ENCODE results near the gene MYL6. TPM values are rescaled to one million over a fixed set of nuclear protein-coding genes. Genes with fewer than 3 reads are reported as not detected.

MYL6 gene
- polyA plus RNA-seq, 1 of the 3 experiments (the other 2 are of a cell fraction): 4,697 TPM

DNA sequence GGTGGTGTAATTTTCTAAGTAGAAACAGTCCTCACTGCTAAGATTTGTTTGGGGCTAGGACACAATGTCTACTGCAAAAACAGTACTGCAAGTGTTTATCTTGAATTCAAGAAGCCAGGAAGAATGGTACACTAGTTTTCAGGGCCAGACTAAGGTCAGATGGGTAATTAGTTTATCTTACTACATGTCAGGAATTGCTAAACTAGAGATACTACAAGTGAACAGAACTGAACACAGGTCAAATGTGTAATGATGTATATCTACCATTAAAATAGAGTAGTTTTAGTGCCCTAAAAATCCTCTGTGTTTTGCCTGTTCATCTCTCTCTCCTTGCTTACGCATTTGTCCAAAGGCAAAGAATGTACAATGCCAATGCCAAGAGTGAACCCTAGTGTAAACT is 44.1 kb upstream of the MYL6 start (continued):
- TF ChIP-seq, protein P1, sequence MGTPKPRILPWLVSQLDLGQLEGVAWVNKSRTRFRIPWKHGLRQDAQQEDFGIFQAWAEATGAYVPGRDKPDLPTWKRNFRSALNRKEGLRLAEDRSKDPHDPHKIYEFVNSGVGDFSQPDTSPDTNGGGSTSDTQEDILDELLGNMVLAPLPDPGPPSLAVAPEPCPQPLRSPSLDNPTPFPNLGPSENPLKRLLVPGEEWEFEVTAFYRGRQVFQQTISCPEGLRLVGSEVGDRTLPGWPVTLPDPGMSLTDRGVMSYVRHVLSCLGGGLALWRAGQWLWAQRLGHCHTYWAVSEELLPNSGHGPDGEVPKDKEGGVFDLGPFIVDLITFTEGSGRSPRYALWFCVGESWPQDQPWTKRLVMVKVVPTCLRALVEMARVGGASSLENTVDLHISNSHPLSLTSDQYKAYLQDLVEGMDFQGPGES (IDR thresholded peaks at IDR 0.05; ENCODE audit: low read depth, low read length): no peak
- TF ChIP-seq FOSL2 (IDR thresholded peaks at IDR 0.05; ENCODE audit: borderline replicate concordance, low read depth): no peak

DNA sequence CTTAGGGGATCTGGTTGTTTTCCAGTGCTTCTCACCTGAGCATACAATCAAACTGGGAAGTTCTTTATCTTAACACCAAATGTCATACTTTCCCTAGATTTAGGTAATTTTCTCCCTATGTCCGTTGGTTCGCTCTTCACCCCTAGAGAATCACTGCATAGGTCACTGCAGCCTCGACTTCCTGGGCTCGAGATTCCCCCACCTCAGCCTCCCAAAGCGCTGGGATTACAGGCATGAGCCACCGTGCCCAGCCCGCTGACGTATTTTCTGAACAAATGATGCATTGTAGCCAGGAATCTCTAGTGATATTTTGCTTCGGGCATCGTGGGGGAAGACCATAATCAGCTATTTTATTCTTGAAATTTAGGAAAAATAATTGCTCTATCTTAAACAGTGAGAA is 42.8 kb upstream of the MYL6 start:
- ChIA-PET CTCF (interaction anchor here (0.9 to 16.0 kb wide), 5 partner anchors 11 to 75 kb away, joined by 3 to 272 read pairs (median 4); partner anchors contain the start of genes ERBB3, PA2G4 and SMARCC2), POLR2A (interaction anchor here (1.1 to 2.5 kb wide), 2 partner anchors 8 to 11 kb away, joined by 3 to 33 read pairs; partner anchors contain the start of gene PA2G4)
- no peaks in the 10 kb centered on the region for H3K9me3 ChIP-seq
- peak overlapping the region; percentile 93 for H3K4me2 ChIP-seq
- 32% methylated on average over 10 of the region's 10 CpGs for WGBS (ENCODE audit: low lambda C conversion rate)
- H4K20me1 ChIP-seq (ENCODE audit: insufficient read depth): peaks cover 3% of the 10 kb centered on the region; the same call in 1 of the 2 replicates
- H3K9me2 ChIP-seq: no peaks in the 10 kb centered on the region
- no peak for DNase-seq
- H3F3A ChIP-seq (replicated peaks; ENCODE audit: insufficient read depth): peaks cover 54% of the 10 kb centered on the region
- peaks cover 18 to 20% of the 10 kb centered on the region in 2 experiments; a peak in 3 of 4 replicates for H3K4me1 ChIP-seq (ENCODE audit: control insufficient read depth in 1 of 2, insufficient read depth in 2 of 2, low read depth in 1 of 2, low read length in 1 of 2)
- H3K36me3 ChIP-seq (replicated peaks in 1 of 2; ENCODE audit: control insufficient read depth in 1 of 2, insufficient read depth in 2 of 2, low read length in 1 of 2): peaks cover 34 to 40% of the 10 kb centered on the region in 2 experiments
- H2AFZ ChIP-seq (ENCODE audit: low read depth): peak overlapping the region; percentile 96
- H3K9ac ChIP-seq: peak overlapping the region; percentile 97
- H3K4me3 ChIP-seq (ENCODE audit: low read depth in 2 of 2, low read length in 1 of 2): peak overlapping the region; percentile 89 to 94
- H3K27ac ChIP-seq (ENCODE audit: low read depth in 2 of 2, low read length in 1 of 2): peak overlapping the region; percentile 93 to 95
- H3K27me3 ChIP-seq (ENCODE audit: insufficient read depth): no peaks in the 10 kb centered on the region
- peaks cover 33% of the 10 kb centered on the region for H3K79me2 ChIP-seq (ENCODE audit: insufficient read depth)
- TF ChIP-seq, protein P2, sequence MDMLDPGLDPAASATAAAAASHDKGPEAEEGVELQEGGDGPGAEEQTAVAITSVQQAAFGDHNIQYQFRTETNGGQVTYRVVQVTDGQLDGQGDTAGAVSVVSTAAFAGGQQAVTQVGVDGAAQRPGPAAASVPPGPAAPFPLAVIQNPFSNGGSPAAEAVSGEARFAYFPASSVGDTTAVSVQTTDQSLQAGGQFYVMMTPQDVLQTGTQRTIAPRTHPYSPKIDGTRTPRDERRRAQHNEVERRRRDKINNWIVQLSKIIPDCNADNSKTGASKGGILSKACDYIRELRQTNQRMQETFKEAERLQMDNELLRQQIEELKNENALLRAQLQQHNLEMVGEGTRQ (IDR thresholded peaks at IDR 0.05; ENCODE audit: borderline replicate concordance, low read depth, low read length): no peak
- TF ChIP-seq, protein P3, sequence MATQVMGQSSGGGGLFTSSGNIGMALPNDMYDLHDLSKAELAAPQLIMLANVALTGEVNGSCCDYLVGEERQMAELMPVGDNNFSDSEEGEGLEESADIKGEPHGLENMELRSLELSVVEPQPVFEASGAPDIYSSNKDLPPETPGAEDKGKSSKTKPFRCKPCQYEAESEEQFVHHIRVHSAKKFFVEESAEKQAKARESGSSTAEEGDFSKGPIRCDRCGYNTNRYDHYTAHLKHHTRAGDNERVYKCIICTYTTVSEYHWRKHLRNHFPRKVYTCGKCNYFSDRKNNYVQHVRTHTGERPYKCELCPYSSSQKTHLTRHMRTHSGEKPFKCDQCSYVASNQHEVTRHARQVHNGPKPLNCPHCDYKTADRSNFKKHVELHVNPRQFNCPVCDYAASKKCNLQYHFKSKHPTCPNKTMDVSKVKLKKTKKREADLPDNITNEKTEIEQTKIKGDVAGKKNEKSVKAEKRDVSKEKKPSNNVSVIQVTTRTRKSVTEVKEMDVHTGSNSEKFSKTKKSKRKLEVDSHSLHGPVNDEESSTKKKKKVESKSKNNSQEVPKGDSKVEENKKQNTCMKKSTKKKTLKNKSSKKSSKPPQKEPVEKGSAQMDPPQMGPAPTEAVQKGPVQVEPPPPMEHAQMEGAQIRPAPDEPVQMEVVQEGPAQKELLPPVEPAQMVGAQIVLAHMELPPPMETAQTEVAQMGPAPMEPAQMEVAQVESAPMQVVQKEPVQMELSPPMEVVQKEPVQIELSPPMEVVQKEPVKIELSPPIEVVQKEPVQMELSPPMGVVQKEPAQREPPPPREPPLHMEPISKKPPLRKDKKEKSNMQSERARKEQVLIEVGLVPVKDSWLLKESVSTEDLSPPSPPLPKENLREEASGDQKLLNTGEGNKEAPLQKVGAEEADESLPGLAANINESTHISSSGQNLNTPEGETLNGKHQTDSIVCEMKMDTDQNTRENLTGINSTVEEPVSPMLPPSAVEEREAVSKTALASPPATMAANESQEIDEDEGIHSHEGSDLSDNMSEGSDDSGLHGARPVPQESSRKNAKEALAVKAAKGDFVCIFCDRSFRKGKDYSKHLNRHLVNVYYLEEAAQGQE (IDR thresholded peaks at IDR 0.05; ENCODE audit: low read depth, low read length): no peak
- TF ChIP-seq RCOR1 (IDR thresholded peaks at IDR 0.05; ENCODE audit: low read length) (no peak), EP300 (IDR thresholded peaks at IDR 0.05; ENCODE audit: borderline replicate concordance in 1 of 2, low read depth in 1 of 2, low read length in 1 of 2) (no peak), FOXM1 (IDR thresholded peaks at IDR 0.05; ENCODE audit: low read depth) (no peak), FOXJ3 (CRISPR knock-in tag; IDR thresholded peaks at IDR 0.05) (no peak), TCF12 (IDR thresholded peaks at IDR 0.05) (no peak), NFIC (IDR thresholded peaks at IDR 0.05; ENCODE audit: borderline replicate concordance) (no peak), TAF1 (IDR thresholded peaks at IDR 0.05; ENCODE audit: borderline replicate concordance, low read depth, low read length) (no peak), TEAD4 (IDR thresholded peaks at IDR 0.05; ENCODE audit: borderline replicate concordance, insufficient read depth) (no peak), SIN3A (IDR thresholded peaks at IDR 0.05; ENCODE audit: borderline replicate concordance, low read depth, low read length) (no peak), ELF1 (IDR thresholded peaks at IDR 0.05) (no peak), SMC3 (IDR thresholded peaks at IDR 0.05; ENCODE audit: low read depth, low read length) (no peak), RAD21 (IDR thresholded peaks at IDR 0.05; ENCODE audit: low read length) (no peak), GABPA (IDR thresholded peaks at IDR 0.05; ENCODE audit: low read depth) (no peak)
- TF ChIP-seq, protein P4, sequence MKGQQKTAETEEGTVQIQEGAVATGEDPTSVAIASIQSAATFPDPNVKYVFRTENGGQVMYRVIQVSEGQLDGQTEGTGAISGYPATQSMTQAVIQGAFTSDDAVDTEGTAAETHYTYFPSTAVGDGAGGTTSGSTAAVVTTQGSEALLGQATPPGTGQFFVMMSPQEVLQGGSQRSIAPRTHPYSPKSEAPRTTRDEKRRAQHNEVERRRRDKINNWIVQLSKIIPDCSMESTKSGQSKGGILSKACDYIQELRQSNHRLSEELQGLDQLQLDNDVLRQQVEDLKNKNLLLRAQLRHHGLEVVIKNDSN (IDR thresholded peaks at IDR 0.05; ENCODE audit: borderline replicate concordance, low read depth): no peak
- TF ChIP-seq, protein P5, sequence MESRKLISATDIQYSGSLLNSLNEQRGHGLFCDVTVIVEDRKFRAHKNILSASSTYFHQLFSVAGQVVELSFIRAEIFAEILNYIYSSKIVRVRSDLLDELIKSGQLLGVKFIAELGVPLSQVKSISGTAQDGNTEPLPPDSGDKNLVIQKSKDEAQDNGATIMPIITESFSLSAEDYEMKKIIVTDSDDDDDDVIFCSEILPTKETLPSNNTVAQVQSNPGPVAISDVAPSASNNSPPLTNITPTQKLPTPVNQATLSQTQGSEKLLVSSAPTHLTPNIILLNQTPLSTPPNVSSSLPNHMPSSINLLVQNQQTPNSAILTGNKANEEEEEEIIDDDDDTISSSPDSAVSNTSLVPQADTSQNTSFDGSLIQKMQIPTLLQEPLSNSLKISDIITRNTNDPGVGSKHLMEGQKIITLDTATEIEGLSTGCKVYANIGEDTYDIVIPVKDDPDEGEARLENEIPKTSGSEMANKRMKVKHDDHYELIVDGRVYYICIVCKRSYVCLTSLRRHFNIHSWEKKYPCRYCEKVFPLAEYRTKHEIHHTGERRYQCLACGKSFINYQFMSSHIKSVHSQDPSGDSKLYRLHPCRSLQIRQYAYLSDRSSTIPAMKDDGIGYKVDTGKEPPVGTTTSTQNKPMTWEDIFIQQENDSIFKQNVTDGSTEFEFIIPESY (IDR thresholded peaks at IDR 0.05; ENCODE audit: borderline replicate concordance, low read depth): no peak
- TF ChIP-seq, protein P6, sequence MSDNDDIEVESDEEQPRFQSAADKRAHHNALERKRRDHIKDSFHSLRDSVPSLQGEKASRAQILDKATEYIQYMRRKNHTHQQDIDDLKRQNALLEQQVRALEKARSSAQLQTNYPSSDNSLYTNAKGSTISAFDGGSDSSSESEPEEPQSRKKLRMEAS (IDR thresholded peaks at IDR 0.05; ENCODE audit: low read depth): no peak
- TF ChIP-seq, protein P7, sequence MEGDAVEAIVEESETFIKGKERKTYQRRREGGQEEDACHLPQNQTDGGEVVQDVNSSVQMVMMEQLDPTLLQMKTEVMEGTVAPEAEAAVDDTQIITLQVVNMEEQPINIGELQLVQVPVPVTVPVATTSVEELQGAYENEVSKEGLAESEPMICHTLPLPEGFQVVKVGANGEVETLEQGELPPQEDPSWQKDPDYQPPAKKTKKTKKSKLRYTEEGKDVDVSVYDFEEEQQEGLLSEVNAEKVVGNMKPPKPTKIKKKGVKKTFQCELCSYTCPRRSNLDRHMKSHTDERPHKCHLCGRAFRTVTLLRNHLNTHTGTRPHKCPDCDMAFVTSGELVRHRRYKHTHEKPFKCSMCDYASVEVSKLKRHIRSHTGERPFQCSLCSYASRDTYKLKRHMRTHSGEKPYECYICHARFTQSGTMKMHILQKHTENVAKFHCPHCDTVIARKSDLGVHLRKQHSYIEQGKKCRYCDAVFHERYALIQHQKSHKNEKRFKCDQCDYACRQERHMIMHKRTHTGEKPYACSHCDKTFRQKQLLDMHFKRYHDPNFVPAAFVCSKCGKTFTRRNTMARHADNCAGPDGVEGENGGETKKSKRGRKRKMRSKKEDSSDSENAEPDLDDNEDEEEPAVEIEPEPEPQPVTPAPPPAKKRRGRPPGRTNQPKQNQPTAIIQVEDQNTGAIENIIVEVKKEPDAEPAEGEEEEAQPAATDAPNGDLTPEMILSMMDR (IDR thresholded peaks at IDR 0.05): no peak

All from SK-N-SH (cell line).